Measurements from ENCODE around the gene RPS6KA5.

RPS6KA5 gene

GRCh38 chr14:90986510-90986909 is 73.9 kb downstream of the RPS6KA5 start:
- DNase-seq (no peak), ATAC-seq (ENCODE audit: insufficient read depth, low read depth) (no peak)
- no peaks in the 10 kb centered on the region for H3K27me3 ChIP-seq (ENCODE audit: insufficient read depth, low read length, poor library complexity)
- no peaks in the 10 kb centered on the region for H3K79me2 ChIP-seq (ENCODE audit: insufficient read depth, low read length)
- no peaks in the 10 kb centered on the region for H3K4me1 ChIP-seq (ENCODE audit: insufficient read depth, low read length)
- no peak for TF ChIP-seq CTCF (IDR thresholded peaks at IDR 0.05; ENCODE audit: borderline replicate concordance, extremely low read depth, low read length, poor library complexity, severe bottlenecking)
- TF ChIP-seq EZH2 (IDR thresholded peaks at IDR 0.05; ENCODE audit: borderline replicate concordance, low read depth, low read length, severe bottlenecking) = no peak
- no peak overlapping the region for H3K9ac ChIP-seq (ENCODE audit: low read depth, low read length)
- H3K4me2 ChIP-seq (ENCODE audit: insufficient read depth, low read length) = no peak overlapping the region
- H2AFZ ChIP-seq (ENCODE audit: low read depth, low read length) = no peak overlapping the region
- no peak overlapping the region for H3K4me3 ChIP-seq (ENCODE audit: low read depth in 1 of 2, low read length in 2 of 2)
- no peaks in the 10 kb centered on the region for H3K9me3 ChIP-seq (ENCODE audit: insufficient read depth, low read length, severe bottlenecking)
- H4K20me1 ChIP-seq (ENCODE audit: insufficient read depth, low read length) = no peaks in the 10 kb centered on the region
- H3K27ac ChIP-seq (ENCODE audit: low read length) = no peak overlapping the region
- H3K36me3 ChIP-seq (ENCODE audit: insufficient read depth, low read length) = no peaks in the 10 kb centered on the region

- TF ChIP-seq CTCF (IDR thresholded peaks at IDR 0.05; ENCODE audit: borderline replicate concordance, extremely low read depth, low read length, poor library complexity, severe bottlenecking) (no peak), EZH2 (IDR thresholded peaks at IDR 0.05; ENCODE audit: borderline replicate concordance, low read depth, low read length, severe bottlenecking) (no peak)
- ATAC-seq (ENCODE audit: insufficient read depth, low read depth) = no peak
Observed at GRCh38 chr14:90985601-90986242, 74.7 kb downstream of the RPS6KA5 start.

GRCh38 chr14:90983560-90983959 is 76.9 kb downstream of the RPS6KA5 start:
- H3K36me3 ChIP-seq (ENCODE audit: insufficient read depth, low read length) = no peaks in the 10 kb centered on the region
- H3K4me3 ChIP-seq (ENCODE audit: low read depth in 1 of 2, low read length in 2 of 2) = no peak overlapping the region
- no peaks in the 10 kb centered on the region for H3K4me1 ChIP-seq (ENCODE audit: insufficient read depth, low read length)
- no peak overlapping the region for H2AFZ ChIP-seq (ENCODE audit: low read depth, low read length)
- no peaks in the 10 kb centered on the region for H3K9me3 ChIP-seq (ENCODE audit: insufficient read depth, low read length, severe bottlenecking)
- DNase-seq (no peak), ATAC-seq (ENCODE audit: insufficient read depth, low read depth) (no peak)
- H3K27me3 ChIP-seq (ENCODE audit: insufficient read depth, low read length, poor library complexity) = no peaks in the 10 kb centered on the region
- H3K4me2 ChIP-seq (ENCODE audit: insufficient read depth, low read length) = no peak overlapping the region
- H3K9ac ChIP-seq (ENCODE audit: low read depth, low read length) = no peak overlapping the region
- no peaks in the 10 kb centered on the region for H4K20me1 ChIP-seq (ENCODE audit: insufficient read depth, low read length)
- no peak overlapping the region for H3K27ac ChIP-seq (ENCODE audit: low read length)
- no peak for TF ChIP-seq CTCF (IDR thresholded peaks at IDR 0.05; ENCODE audit: borderline replicate concordance, extremely low read depth, low read length, poor library complexity, severe bottlenecking)
- TF ChIP-seq EZH2 (IDR thresholded peaks at IDR 0.05; ENCODE audit: borderline replicate concordance, low read depth, low read length, severe bottlenecking) = no peak
- no peaks in the 10 kb centered on the region for H3K79me2 ChIP-seq (ENCODE audit: insufficient read depth, low read length)

More at GRCh38 chr14:90985601-90986242, 74.7 kb downstream of the RPS6KA5 start:
- no peaks in the 10 kb centered on the region for H3K9me3 ChIP-seq (ENCODE audit: insufficient read depth, low read length, severe bottlenecking)
- no peak overlapping the region for H3K9ac ChIP-seq (ENCODE audit: low read depth, low read length)
- no peaks in the 10 kb centered on the region for H3K79me2 ChIP-seq (ENCODE audit: insufficient read depth, low read length)
- H3K36me3 ChIP-seq (ENCODE audit: insufficient read depth, low read length) = no peaks in the 10 kb centered on the region
- no peak overlapping the region for H3K27ac ChIP-seq (ENCODE audit: low read length)
- no peak overlapping the region for H3K4me3 ChIP-seq (ENCODE audit: low read depth in 1 of 2, low read length in 2 of 2)
- no peak for DNase-seq
- no peaks in the 10 kb centered on the region for H4K20me1 ChIP-seq (ENCODE audit: insufficient read depth, low read length)
- no peaks in the 10 kb centered on the region for H3K4me1 ChIP-seq (ENCODE audit: insufficient read depth, low read length)
- H3K27me3 ChIP-seq (ENCODE audit: insufficient read depth, low read length, poor library complexity) = no peaks in the 10 kb centered on the region
- no peak overlapping the region for H2AFZ ChIP-seq (ENCODE audit: low read depth, low read length)
- H3K4me2 ChIP-seq (ENCODE audit: insufficient read depth, low read length) = no peak overlapping the region
